Ovary (tissue), 9 donors: ENCODE measurements around the gene ABHD16B. TPM values are rescaled to one million over a fixed set of nuclear protein-coding genes. Genes with fewer than 3 reads are reported as not detected.
A peak's percentile ranks its signal among the peaks of the same experiment; 100 is the strongest.

Experiments used
- DNase-seq, 5 donors: peaks; one replicate each; pipeline ENCODE4 v3.0.0-alpha.2; 2019 to 2020
- H3K27ac ChIP-seq, 2 donors: fragments of 200-600 bp; one replicate each; pipeline versions ENCODE4 v1.5.1 to v1.8.0; 2019 to 2022
- H3K27me3 ChIP-seq: fragments of 200-600 bp; one replicate; pipeline ENCODE4 v1.8.0; 2022
- H3K36me3 ChIP-seq: fragments of 200-600 bp; sonication (generic); one replicate; pipeline ENCODE4 v1.5.1; 2019
- H3K4me1 ChIP-seq: one replicate; pipeline ENCODE4 v1.8.1; 2013; ENCODE audit warnings: mild to moderate bottlenecking, moderate library complexity; ENCODE audit not compliant: insufficient read depth
- H3K4me3 ChIP-seq: fragments of 200-600 bp; sonication (generic); one replicate; pipeline ENCODE4 v1.5.1; 2017
- H3K9me3 ChIP-seq, 2 donors: fragments of 200-600 bp in 1 of 2; sonication (generic) in 1 of 2; one replicate each; pipeline versions ENCODE4 v1.5.1 to v1.8.1; 2013 to 2019; ENCODE audit warnings: mild to moderate bottlenecking in 1 of 2, moderate library complexity in 1 of 2
- EP300 ChIP-seq: sonication (generic); formaldehyde crosslinking; IDR thresholded peaks from one replicate; pipeline ENCODE4 v1.6.1; 2017; ENCODE audit warnings: antibody characterized with exemption
- POLR2A ChIP-seq: fragments of 450-650 bp; IDR thresholded peaks from one replicate; pipeline ENCODE4 v1.6.1; 2017; ENCODE audit warnings: antibody characterized with exemption, mild to moderate bottlenecking, moderate library complexity
- WGBS, 3 donors: extraction: QIAGEN DNeasy Blood & Tissue Kit in 1 of 3; methylation state at CpG; one replicate each; pipeline versions ENCODE4 v1.1.5 to v1.1.7; 2013 to 2017; 5-methylcytosine and 5-hydroxymethylcytosine counted together
- intact Hi-C, 4 donors: fragments of 100-400 bp; cut with DNase I; formaldehyde crosslinking; loops; one replicate each; pipeline versions ENCODE4 v1.11.0 to v1.15.1; 2022 to 2023
- polyA plus RNA-seq, 2 donors: library from polyadenylated mRNA; stranded (reverse); fragments of 200-250 nt in 1 of 2; fragments of 350-450 nt in 1 of 2; fragmentation: Illumina TruSeq in 1 of 2; extraction: RNeasy Lipid Tissue Mini Kit (QIAGEN cat#74804) in 1 of 2; gene quantifications; one replicate each; pipeline ENCODE4 v1.2.3, GENCODE V29; 2013 to 2014
- total RNA-seq, 7 donors: library from RNA; depleted of rRNA in 2 of 7; stranded (reverse); fragments of >200 nt in 2 of 7; fragmentation: NEBNext Ultra II Directional in 3 of 7; extraction: Animal tissue kit (Norgen Biotek cat#: 25700) in 3 of 7; gene quantifications; one replicate each; pipeline versions ENCODE4 v1.1.0 to v1.2.4, GENCODE V29; 2016 to 2023
- TF ChIP-seq, protein P1 (sequence below), 3 donors: fragments of 450-650 bp in 2 of 3; fragments of 200-600 bp in 1 of 3; IDR thresholded peaks; one replicate each; pipeline versions ENCODE4 v1.5.1 to v1.8.0; 2016 to 2022; ENCODE audit warnings: antibody characterized with exemption in 3 of 3, mild to moderate bottlenecking in 1 of 3
- donor health status: DM: no; HTN: no; CAD: no; lungs with moderate emphysema.
- donor health status: DM: no; HTN: no; CAD: no.
- donor health status: Bipolar disorder and iron deficiency.
- donor health status: DM: yes; HTN: yes; CAD: no.
- donor health status: DM: no; HTN: no; CAD: no.
- donor health status: DM: yes; HTN: yes; CAD: no.

The ABHD16B gene
- total and polyA plus RNA-seq, 9 donors: 0.57 TPM; not detected in 8

DNA sequence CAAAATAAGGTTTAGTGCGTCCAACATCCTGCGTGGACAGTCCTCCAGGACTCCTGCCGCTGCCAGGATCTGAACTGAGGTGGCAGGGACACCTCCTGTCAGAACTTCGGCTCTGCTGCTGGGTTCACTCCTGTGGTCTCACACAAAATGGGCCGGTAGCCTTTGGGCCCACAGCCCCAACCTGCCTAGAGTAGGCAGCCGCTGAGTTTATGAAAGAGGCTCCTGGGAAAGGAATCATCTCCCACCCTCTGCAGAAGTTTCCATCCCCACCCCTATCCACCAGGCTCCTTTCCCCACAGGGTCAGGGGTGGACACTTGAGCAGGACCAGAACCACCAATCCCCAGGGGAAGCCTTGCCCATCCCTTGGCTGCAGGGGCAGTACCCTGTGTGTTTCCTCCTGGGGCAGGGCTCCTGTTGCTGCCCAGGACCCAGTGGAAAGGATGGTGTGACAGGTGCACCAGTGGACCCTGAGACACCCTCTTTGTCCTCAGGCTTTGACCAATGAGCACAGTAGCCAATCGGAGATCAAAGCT lies 2.1 kb upstream of the ABHD16B start:
- H3K9me3 ChIP-seq: no peaks in the 10 kb centered on the region
- no peaks in the 10 kb centered on the region for H3K27me3 ChIP-seq
- peak overlapping the region in 1 of 2 donors; percentile 71 for H3K27ac ChIP-seq
- 21 to 25% (median 22%) methylated on average over 7 of the region's 7 CpGs for WGBS, 3 donors
- H3K4me1 ChIP-seq: peaks cover 42% of the 10 kb centered on the region
- intact Hi-C loops: loop anchor here in 2 of 4 donors (5.0 kb wide), 2 partner anchors 77 to 82 kb away; no protein-coding TSS in a partner anchor
- TF ChIP-seq, protein P1, sequence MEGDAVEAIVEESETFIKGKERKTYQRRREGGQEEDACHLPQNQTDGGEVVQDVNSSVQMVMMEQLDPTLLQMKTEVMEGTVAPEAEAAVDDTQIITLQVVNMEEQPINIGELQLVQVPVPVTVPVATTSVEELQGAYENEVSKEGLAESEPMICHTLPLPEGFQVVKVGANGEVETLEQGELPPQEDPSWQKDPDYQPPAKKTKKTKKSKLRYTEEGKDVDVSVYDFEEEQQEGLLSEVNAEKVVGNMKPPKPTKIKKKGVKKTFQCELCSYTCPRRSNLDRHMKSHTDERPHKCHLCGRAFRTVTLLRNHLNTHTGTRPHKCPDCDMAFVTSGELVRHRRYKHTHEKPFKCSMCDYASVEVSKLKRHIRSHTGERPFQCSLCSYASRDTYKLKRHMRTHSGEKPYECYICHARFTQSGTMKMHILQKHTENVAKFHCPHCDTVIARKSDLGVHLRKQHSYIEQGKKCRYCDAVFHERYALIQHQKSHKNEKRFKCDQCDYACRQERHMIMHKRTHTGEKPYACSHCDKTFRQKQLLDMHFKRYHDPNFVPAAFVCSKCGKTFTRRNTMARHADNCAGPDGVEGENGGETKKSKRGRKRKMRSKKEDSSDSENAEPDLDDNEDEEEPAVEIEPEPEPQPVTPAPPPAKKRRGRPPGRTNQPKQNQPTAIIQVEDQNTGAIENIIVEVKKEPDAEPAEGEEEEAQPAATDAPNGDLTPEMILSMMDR (IDR thresholded peaks at IDR 0.05): peak in 1 of 3 donors; percentile 2
- TF ChIP-seq EP300: no peak
- no peak for DNase-seq
- no peak overlapping the region for H3K4me3 ChIP-seq
- no peaks in the 10 kb centered on the region for H3K36me3 ChIP-seq

DNA sequence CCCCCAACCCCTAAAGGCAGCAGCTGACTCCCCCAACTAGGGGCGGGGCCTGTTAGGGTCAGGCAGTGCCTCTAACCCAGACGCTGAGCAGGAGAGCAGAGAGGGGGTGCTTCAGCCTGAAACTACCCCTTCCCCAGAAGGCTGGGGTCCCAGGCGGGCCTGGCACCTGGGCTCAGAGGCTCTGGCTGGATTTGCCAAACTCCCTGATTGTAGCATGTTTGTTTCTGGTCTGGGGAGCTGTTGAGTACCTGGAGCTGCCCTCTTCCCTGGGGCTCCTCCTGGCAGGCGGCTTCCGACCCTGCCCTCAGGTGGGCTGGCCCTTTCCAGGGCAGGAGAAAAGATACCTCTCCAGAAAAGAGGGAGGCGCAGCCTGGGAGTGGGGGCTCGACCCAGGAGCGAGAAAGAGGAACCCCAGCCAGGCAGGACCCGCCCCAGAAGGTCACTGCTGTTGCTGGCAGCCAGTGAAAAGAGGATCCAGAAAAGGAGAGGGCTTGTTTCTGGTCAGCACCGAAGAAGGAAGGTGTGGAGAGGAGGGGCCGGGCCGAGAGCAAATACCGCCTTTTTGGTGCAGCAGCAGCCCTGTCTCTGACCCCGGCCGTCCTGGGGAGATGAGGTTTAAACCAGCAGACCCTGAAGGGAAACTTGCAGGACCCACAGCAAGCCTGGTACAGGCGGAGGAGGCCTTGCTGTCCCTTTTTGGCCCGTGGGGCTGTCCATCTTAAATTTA lies 810 bp upstream of the ABHD16B start:
- Histone ChIP-seq H3K36me3 (no peaks in the 10 kb centered on the region), H3K9me3 (no peaks in the 10 kb centered on the region), H3K4me1 (peaks cover 32% of the 10 kb centered on the region), H3K27me3 (no peaks in the 10 kb centered on the region), H3K4me3 (no peak overlapping the region), H3K27ac (no peak overlapping the region)
- TF ChIP-seq POLR2A: no peak
- no peak for TF ChIP-seq EP300
- TF ChIP-seq, protein P1 (IDR thresholded peaks at IDR 0.05): no peak
- intact Hi-C loops: loop anchor here (5.0 kb wide), 5 partner anchors 33 to 323 kb away; partner anchors contain the start of gene PTK6 (in 2 of the 4)
- 65 to 78% (median 68%) methylated on average over 16 to 17 of the region's 17 CpGs for WGBS, 3 donors
- no peak for DNase-seq

DNA sequence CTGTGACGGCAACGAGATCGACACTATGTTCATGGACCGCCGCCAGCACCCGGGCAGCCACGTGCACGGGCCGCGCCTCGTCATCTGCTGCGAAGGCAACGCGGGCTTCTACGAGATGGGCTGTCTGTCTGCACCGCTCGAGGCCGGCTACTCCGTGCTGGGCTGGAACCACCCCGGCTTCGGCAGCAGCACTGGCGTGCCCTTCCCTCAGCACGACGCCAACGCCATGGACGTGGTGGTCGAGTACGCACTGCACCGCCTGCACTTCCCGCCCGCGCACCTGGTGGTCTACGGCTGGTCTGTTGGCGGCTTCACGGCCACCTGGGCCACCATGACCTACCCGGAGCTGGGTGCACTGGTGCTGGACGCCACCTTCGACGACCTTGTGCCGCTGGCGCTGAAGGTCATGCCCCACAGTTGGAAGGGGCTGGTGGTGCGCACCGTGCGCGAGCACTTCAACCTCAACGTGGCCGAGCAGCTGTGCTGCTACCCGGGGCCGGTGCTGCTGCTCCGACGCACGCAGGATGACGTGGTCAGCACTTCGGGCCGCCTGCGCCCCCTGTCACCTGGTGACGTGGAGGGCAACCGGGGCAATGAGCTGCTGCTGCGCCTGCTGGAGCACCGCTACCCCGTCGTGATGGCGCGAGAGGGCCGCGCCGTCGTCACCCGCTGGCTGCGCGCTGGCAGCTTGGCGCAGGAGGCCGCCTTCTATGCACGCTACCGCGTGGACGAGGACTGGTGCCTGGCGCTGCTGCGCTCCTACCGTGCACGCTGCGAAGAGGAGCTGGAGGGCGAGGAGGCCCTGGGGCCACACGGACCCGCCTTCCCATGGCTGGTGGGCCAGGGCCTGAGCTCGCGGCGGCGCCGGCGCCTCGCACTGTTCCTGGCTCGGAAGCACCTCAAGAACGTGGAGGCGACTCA lies 943 bp downstream of the ABHD16B start:
- intact Hi-C loops: loop anchor here (5.0 kb wide), 5 partner anchors 35 to 325 kb away; partner anchors contain the start of gene PTK6 (in 2 of the 4)
- WGBS, 3 donors: 93 to 94% (median 93%) methylated on average over 82 to 95 of the region's 95 CpGs
- Histone ChIP-seq H3K4me3 (no peak overlapping the region), H3K36me3 (no peaks in the 10 kb centered on the region), H3K27me3 (no peaks in the 10 kb centered on the region), H3K9me3 (no peaks in the 10 kb centered on the region), H3K4me1 (peaks cover 27% of the 10 kb centered on the region), H3K27ac (no peak overlapping the region)
- TF ChIP-seq POLR2A: no peak
- TF ChIP-seq, protein P1 (IDR thresholded peaks at IDR 0.05): no peak
- TF ChIP-seq EP300: no peak
- DNase-seq: peak; percentile 30 to 51 (median 48)
